IMR-90 (cell line): ENCODE data around the gene PHACTR3. TPM values are rescaled to one million over a fixed set of nuclear protein-coding genes. Genes with fewer than 3 reads are reported as not detected.

Experiments used
- ATAC-seq: fragments of 200-7000 bp; cut with Tn5 transposase; 2 replicates; pipeline ENCODE4 v1.9.1; 2020; ENCODE audit warnings: low read depth, mild to moderate bottlenecking, moderate library complexity
- BruUV-seq: library from RNA; stranded (reverse); fragments of 400-500 nt; replicated peaks from 2 replicates; lab custom pipeline; 2021; lab: Mats Ljungman, UMichigan
- CTCF ChIA-PET: fragments of 300-600 bp; formaldehyde crosslinking; extraction: SDS; loops from one replicate; lab custom pipeline; 2021; ENCODE audit warnings: antibody characterized with exemption; lab: Yijun Ruan, JAX
- POLR2A ChIA-PET: fragments of 300-600 bp; sonication (Branson Sonifier 250); formaldehyde crosslinking; loops from one replicate; lab custom pipeline; 2022; ENCODE audit warnings: antibody characterized with exemption; ENCODE audit not compliant: unreplicated experiment; lab: Charles Lee
- DNase-seq: peaks from one replicate; pipeline ENCODE4 v3.0.0; 2013
- H2AFZ ChIP-seq: replicated peaks from 2 replicates; pipeline ENCODE3; 2013; ENCODE audit warnings: low read length, mild to moderate bottlenecking; ENCODE audit not compliant: poor library complexity
- H2AK5ac ChIP-seq: 2 replicates; pipeline ENCODE4 v1.6.1; 2013; ENCODE audit warnings: low read depth, low read length, inconsistent platforms
- H2AK9ac ChIP-seq: replicated peaks from 2 replicates; pipeline ENCODE3; 2013; ENCODE audit warnings: mild to moderate bottlenecking, low read depth, low read length, moderate library complexity; ENCODE audit not compliant: poor library complexity
- H2BK120ac ChIP-seq: 2 replicates; pipeline ENCODE4 v1.6.1; 2013; ENCODE audit warnings: low read depth, low read length, inconsistent platforms
- H2BK15ac ChIP-seq: 3 replicates; pipeline ENCODE4 v1.6.1; 2013; ENCODE audit warnings: low read depth, low read length, inconsistent platforms
- H2BK20ac ChIP-seq: 2 replicates; pipeline ENCODE4 v1.6.1; 2013; ENCODE audit warnings: low read depth, mild to moderate bottlenecking, inconsistent platforms, low read length, moderate library complexity
- H2BK5ac ChIP-seq: 2 replicates; pipeline ENCODE4 v1.6.1; 2013; ENCODE audit warnings: mild to moderate bottlenecking, low read depth, low read length, inconsistent platforms; ENCODE audit not compliant: poor library complexity, severe bottlenecking
- H3K14ac ChIP-seq: replicated peaks from 2 replicates; pipeline ENCODE4 v1.6.1; 2013; ENCODE audit warnings: low read depth, low read length, inconsistent platforms
- H3K18ac ChIP-seq: 2 replicates; pipeline ENCODE4 v1.6.1; 2013; ENCODE audit warnings: low read depth, low read length, control low read depth
- H3K23ac ChIP-seq: 2 replicates; pipeline ENCODE4 v1.6.1; 2013; ENCODE audit warnings: low read depth, low read length, inconsistent platforms
- H3K27ac ChIP-seq: 2 replicates; pipeline ENCODE4 v1.5.1; 2013; ENCODE audit warnings: mild to moderate bottlenecking, control low read depth, low read length; ENCODE audit not compliant: insufficient read depth
- H3K27me3 ChIP-seq: 2 replicates; pipeline ENCODE4 v1.6.1; 2013; ENCODE audit warnings: low read length; ENCODE audit not compliant: control insufficient read depth, insufficient read depth
- H3K36me3 ChIP-seq: 2 replicates; pipeline ENCODE4 v1.6.1; 2013; ENCODE audit warnings: low read length, mixed read lengths; ENCODE audit not compliant: control insufficient read depth, insufficient read depth
- H3K4ac ChIP-seq: 2 replicates; pipeline ENCODE4 v1.6.1; 2013; ENCODE audit warnings: low read depth, low read length, inconsistent platforms
- H3K4me1 ChIP-seq: 2 replicates; pipeline ENCODE4 v1.6.1; 2013; ENCODE audit warnings: low read length, mixed read lengths; ENCODE audit not compliant: control insufficient read depth, insufficient read depth
- H3K4me2 ChIP-seq: 2 replicates; pipeline ENCODE4 v1.6.1; 2013; ENCODE audit warnings: low read depth, mild to moderate bottlenecking, control low read depth, low read length, moderate library complexity
- H3K4me3 ChIP-seq: 2 replicates; pipeline ENCODE4 v1.5.1; 2013; ENCODE audit warnings: low read depth, mild to moderate bottlenecking, control low read depth, low read length, moderate library complexity; ENCODE audit not compliant: insufficient read depth
- H3K56ac ChIP-seq: 2 replicates; pipeline ENCODE4 v1.6.1; 2013; ENCODE audit warnings: low read length, inconsistent platforms; ENCODE audit not compliant: insufficient read depth; ENCODE audit errors: extremely low read depth
- H3K79me1 ChIP-seq, 2 experiments: 2 replicates each; pipeline ENCODE4 v1.6.1; 2013; ENCODE audit warnings: low read length in 2 of 2, inconsistent platforms in 1 of 2, low read depth in 1 of 2
- H3K9ac ChIP-seq: 2 replicates; pipeline ENCODE4 v1.6.1; 2013; ENCODE audit warnings: low read depth, low read length, control low read depth
- H3K9me1 ChIP-seq: 2 replicates; pipeline ENCODE4 v1.6.1; 2013; ENCODE audit warnings: low read length, inconsistent platforms; ENCODE audit not compliant: insufficient read depth
- H3K9me3 ChIP-seq: 2 replicates; pipeline ENCODE4 v1.6.1; 2013; ENCODE audit warnings: low read length; ENCODE audit not compliant: control insufficient read depth, insufficient read depth
- H4K20me1 ChIP-seq: 2 replicates; pipeline ENCODE4 v1.6.1; 2013; ENCODE audit warnings: low read length, inconsistent platforms; ENCODE audit not compliant: insufficient read depth
- H4K5ac ChIP-seq: 2 replicates; pipeline ENCODE4 v1.6.1; 2013; ENCODE audit warnings: mild to moderate bottlenecking, low read depth, low read length, control low read depth
- H4K8ac ChIP-seq, 2 experiments: 2 replicates each; pipeline ENCODE4 v1.6.1; 2013; ENCODE audit warnings: low read depth in 2 of 2, low read length in 2 of 2, control low read depth in 1 of 2, inconsistent platforms in 1 of 2
- H4K91ac ChIP-seq: 2 replicates; pipeline ENCODE4 v1.6.1; 2013; ENCODE audit warnings: low read depth, low read length, inconsistent platforms; ENCODE audit not compliant: insufficient read depth
- BHLHE40 ChIP-seq: fragments of 150-350 bp; IDR thresholded peaks from 2 replicates; pipeline ENCODE4 v1.6.1; 2016; ENCODE audit warnings: mild to moderate bottlenecking, low read depth, low read length
- CEBPB ChIP-seq: IDR thresholded peaks from 2 replicates; pipeline ENCODE4 v1.6.1; 2012; ENCODE audit warnings: low read depth, low read length, improper control_type of control experiment
- CHD1 ChIP-seq: IDR thresholded peaks from 2 replicates; pipeline ENCODE4 v1.6.1; 2012; ENCODE audit warnings: low read depth, low read length, improper control_type of control experiment
- FOS ChIP-seq: fragments of 150-350 bp; IDR thresholded peaks from 2 replicates; pipeline ENCODE4 v1.6.1; 2016; ENCODE audit warnings: low read depth, low read length
- MAFK ChIP-seq: IDR thresholded peaks from 2 replicates; pipeline ENCODE4 v1.6.1; 2012; ENCODE audit warnings: low read depth, low read length, improper control_type of control experiment
- MXI1 ChIP-seq: IDR thresholded peaks from 2 replicates; pipeline ENCODE4 v1.6.1; 2012; ENCODE audit warnings: low read depth, mild to moderate bottlenecking, low read length, moderate library complexity, borderline replicate concordance
- NFE2L2 ChIP-seq: fragments of 150-350 bp; IDR thresholded peaks from 2 replicates; pipeline ENCODE4 v1.6.1; 2016; ENCODE audit warnings: low read depth, mild to moderate bottlenecking, low read length
- POLR2A ChIP-seq: IDR thresholded peaks from 2 replicates; pipeline ENCODE4 v1.6.1; 2012; ENCODE audit warnings: mild to moderate bottlenecking, low read depth, low read length
- RAD21 ChIP-seq: IDR thresholded peaks from 2 replicates; pipeline ENCODE4 v1.6.1; 2012; ENCODE audit warnings: low read length, improper control_type of control experiment
- RCOR1 ChIP-seq: IDR thresholded peaks from 2 replicates; pipeline ENCODE4 v1.6.1; 2012; ENCODE audit warnings: mild to moderate bottlenecking, low read length, improper control_type of control experiment; ENCODE audit not compliant: insufficient replicate concordance
- SMC3 ChIP-seq: fragments of 150-350 bp; IDR thresholded peaks from 2 replicates; pipeline ENCODE4 v1.6.1; 2016; ENCODE audit warnings: low read depth, mild to moderate bottlenecking, antibody characterized with exemption, low read length, moderate library complexity
- WGBS, 2 experiments: methylation state at CpG; one replicate each; pipeline versions ENCODE4 v1.1.5 to v1.1.7; 2013; ENCODE audit warnings: missing lambda C conversion rate in 2 of 2; ENCODE audit not compliant: insufficient read length in 1 of 2; ENCODE audit errors: extremely low coverage in 2 of 2; 5-methylcytosine and 5-hydroxymethylcytosine counted together
- dilution Hi-C: fragments of 300-500 bp; cut with HindIII; formaldehyde crosslinking; loops from one replicate; pipeline ENCODE4 v1.14.3; 2018; ENCODE audit warnings: low sequenced_read_pairs; ENCODE audit not compliant: unreplicated experiment
- in situ Hi-C: fragments of 300-500 bp; cut with MboI; formaldehyde crosslinking; loops from 3 replicates; pipeline ENCODE4 v1.14.3; 2019; ENCODE audit warnings: low sequenced_read_pairs, inconsistent platforms, mixed read lengths
- intact Hi-C: fragments of 100-400 bp; cut with micrococcal nuclease; formaldehyde crosslinking; loops from 2 replicates; pipeline ENCODE4 v1.10.0; 2022
- polyA plus RNA-seq, 3 experiments: library from polyadenylated mRNA; depleted of rRNA; stranded (reverse); fragments of >200 nt; gene quantifications; 2 replicates each; pipeline ENCODE4 v1.2.3, GENCODE V29; 2012; ENCODE audit warnings: low replicate concordance in 1 of 3
- total RNA-seq: library from RNA; depleted of rRNA; stranded (reverse); fragments of >200 nt; gene quantifications from 2 replicates; pipeline ENCODE4 v1.2.3, GENCODE V29; 2012
- TF ChIP-seq, protein P1 (sequence below): fragments of 150-350 bp; IDR thresholded peaks from 2 replicates; pipeline ENCODE4 v1.6.1; 2017; ENCODE audit warnings: mild to moderate bottlenecking, antibody characterized with exemption, low read length, low read depth
- TF ChIP-seq, protein P2 (sequence below): fragments of 150-350 bp; IDR thresholded peaks from 2 replicates; pipeline ENCODE4 v1.6.1; 2016; ENCODE audit warnings: low read depth, mild to moderate bottlenecking, low read length, moderate library complexity, borderline replicate concordance
- TF ChIP-seq, protein P3 (sequence below): conservative IDR thresholded peaks from 2 replicates; pipeline ENCODE4 v1.5.1; 2012; ENCODE audit warnings: mild to moderate bottlenecking, low read depth, low read length, improper control_type of control experiment

Gene PHACTR3
- total and polyA plus RNA-seq, 2 of the 4 experiments (the other 2 are of a cell fraction), result not detected

DNA sequence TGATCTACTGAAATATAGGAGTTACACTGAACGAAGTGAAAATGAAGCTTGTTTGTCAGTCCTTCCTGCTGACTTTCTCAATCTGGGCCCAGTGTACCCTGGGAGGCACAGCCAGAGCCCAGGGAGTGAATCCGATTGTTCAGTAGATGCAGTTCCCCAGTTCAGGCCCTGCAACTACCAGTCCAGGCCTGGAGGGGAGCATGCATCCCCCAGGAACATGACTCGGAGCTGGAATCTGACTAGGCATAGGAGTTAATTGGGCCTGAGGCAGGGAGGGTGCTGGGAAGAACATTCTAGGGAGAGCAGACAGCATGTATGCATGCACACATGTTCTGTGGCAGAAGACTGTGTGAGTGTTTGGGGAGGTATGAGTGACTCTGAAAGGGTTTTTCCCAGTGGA is 42.1 kb downstream of the PHACTR3 start:
- no peak overlapping the region for H2BK20ac ChIP-seq
- H4K8ac ChIP-seq, result no peak overlapping the region
- H3K9ac ChIP-seq, result no peak overlapping the region
- no peak overlapping the region for H2BK15ac ChIP-seq
- intact Hi-C loops, result no loop called here
- no peak overlapping the region for H3K56ac ChIP-seq
- no peaks in the 10 kb centered on the region for H3K4me1 ChIP-seq
- no peaks in the 10 kb centered on the region for H4K20me1 ChIP-seq
- WGBS, 2 experiments, result 42% methylated on average over 2 of the region's 3 CpGs; no CpG with 5 or more reads in 1 of the 2 experiments
- BruUV-seq, result no TSS peak
- no peak overlapping the region for H3K4ac ChIP-seq
- H3K27ac ChIP-seq, result no peak overlapping the region
- CTCF ChIA-PET, result no interaction called here
- H3K18ac ChIP-seq, result no peak overlapping the region
- dilution Hi-C loops, result no loop called here
- ATAC-seq (no peak), DNase-seq (no peak)
- no peak overlapping the region for H3K14ac ChIP-seq
- in situ Hi-C loops, result no loop called here
- H3K27me3 ChIP-seq, result no peaks in the 10 kb centered on the region
- H3K9me1 ChIP-seq, result no peaks in the 10 kb centered on the region
- H3K4me2 ChIP-seq, result no peak overlapping the region
- POLR2A ChIA-PET, result no interaction called here
- no peaks in the 10 kb centered on the region for H3K36me3 ChIP-seq
- no peak overlapping the region for H2AFZ ChIP-seq
- no peak overlapping the region for H2AK9ac ChIP-seq
- no peak overlapping the region for H2BK120ac ChIP-seq
- no peak overlapping the region for H3K4me3 ChIP-seq
- peaks cover 22% of the 10 kb centered on the region for H3K9me3 ChIP-seq
- no peak overlapping the region for H4K91ac ChIP-seq
- no peaks in the 10 kb centered on the region for H3K79me1 ChIP-seq
- no peak overlapping the region for H2AK5ac ChIP-seq
- TF ChIP-seq MXI1, result no peak
- no peak for TF ChIP-seq RCOR1
- TF ChIP-seq, protein P1, sequence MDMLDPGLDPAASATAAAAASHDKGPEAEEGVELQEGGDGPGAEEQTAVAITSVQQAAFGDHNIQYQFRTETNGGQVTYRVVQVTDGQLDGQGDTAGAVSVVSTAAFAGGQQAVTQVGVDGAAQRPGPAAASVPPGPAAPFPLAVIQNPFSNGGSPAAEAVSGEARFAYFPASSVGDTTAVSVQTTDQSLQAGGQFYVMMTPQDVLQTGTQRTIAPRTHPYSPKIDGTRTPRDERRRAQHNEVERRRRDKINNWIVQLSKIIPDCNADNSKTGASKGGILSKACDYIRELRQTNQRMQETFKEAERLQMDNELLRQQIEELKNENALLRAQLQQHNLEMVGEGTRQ, result no peak
- no peak for TF ChIP-seq NFE2L2
- TF ChIP-seq SMC3, result no peak
- no peak for TF ChIP-seq CEBPB
- no peak for TF ChIP-seq RAD21
- no peak for TF ChIP-seq MAFK
- TF ChIP-seq POLR2A, result no peak
- TF ChIP-seq, protein P2, sequence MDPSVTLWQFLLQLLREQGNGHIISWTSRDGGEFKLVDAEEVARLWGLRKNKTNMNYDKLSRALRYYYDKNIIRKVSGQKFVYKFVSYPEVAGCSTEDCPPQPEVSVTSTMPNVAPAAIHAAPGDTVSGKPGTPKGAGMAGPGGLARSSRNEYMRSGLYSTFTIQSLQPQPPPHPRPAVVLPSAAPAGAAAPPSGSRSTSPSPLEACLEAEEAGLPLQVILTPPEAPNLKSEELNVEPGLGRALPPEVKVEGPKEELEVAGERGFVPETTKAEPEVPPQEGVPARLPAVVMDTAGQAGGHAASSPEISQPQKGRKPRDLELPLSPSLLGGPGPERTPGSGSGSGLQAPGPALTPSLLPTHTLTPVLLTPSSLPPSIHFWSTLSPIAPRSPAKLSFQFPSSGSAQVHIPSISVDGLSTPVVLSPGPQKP, result no peak
- TF ChIP-seq CHD1, result no peak
- no peak for TF ChIP-seq BHLHE40
- TF ChIP-seq FOS, result no peak
- TF ChIP-seq, protein P3, sequence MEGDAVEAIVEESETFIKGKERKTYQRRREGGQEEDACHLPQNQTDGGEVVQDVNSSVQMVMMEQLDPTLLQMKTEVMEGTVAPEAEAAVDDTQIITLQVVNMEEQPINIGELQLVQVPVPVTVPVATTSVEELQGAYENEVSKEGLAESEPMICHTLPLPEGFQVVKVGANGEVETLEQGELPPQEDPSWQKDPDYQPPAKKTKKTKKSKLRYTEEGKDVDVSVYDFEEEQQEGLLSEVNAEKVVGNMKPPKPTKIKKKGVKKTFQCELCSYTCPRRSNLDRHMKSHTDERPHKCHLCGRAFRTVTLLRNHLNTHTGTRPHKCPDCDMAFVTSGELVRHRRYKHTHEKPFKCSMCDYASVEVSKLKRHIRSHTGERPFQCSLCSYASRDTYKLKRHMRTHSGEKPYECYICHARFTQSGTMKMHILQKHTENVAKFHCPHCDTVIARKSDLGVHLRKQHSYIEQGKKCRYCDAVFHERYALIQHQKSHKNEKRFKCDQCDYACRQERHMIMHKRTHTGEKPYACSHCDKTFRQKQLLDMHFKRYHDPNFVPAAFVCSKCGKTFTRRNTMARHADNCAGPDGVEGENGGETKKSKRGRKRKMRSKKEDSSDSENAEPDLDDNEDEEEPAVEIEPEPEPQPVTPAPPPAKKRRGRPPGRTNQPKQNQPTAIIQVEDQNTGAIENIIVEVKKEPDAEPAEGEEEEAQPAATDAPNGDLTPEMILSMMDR, result no peak
- H2BK5ac ChIP-seq, result no peak overlapping the region
- no peak overlapping the region for H4K5ac ChIP-seq
- no peak overlapping the region for H3K23ac ChIP-seq
